Urothelium cell line (cell line): Measurements from ENCODE around the gene FCF1.
A peak's percentile ranks its signal among the peaks of the same experiment; 100 is the strongest.

Experiments used
- DNase-seq: peaks from one replicate; pipeline ENCODE4 v3.0.0; 2011; ENCODE audit warnings: low spot score, mixed read lengths
- FAIRE-seq: peaks from 2 replicates; lab custom pipeline; 2011; peaks lifted over from hg19 to GRCh38; lab: Jason Lieb, UNC

Gene FCF1

GRCh38 chr14:74763803-74764531 lies 51.0 kb downstream of the FCF1 start:
- peak; percentile 23 for DNase-seq
- no peak for FAIRE-seq

- DNase-seq (no peak), FAIRE-seq (no peak)
Observed at GRCh38 chr14:74765721-74766120, 52.8 kb downstream of the FCF1 start.

GRCh38 chr14:74771399-74771798 lies 58.5 kb downstream of the FCF1 start:
- no peak for FAIRE-seq
- DNase-seq: no peak

- no peak for DNase-seq
- no peak for FAIRE-seq
Observed at GRCh38 chr14:74784634-74785033, 71.7 kb downstream of the FCF1 start.

- DNase-seq (no peak), FAIRE-seq (no peak)
Observed at GRCh38 chr14:74785056-74785613, 72.2 kb downstream of the FCF1 start.

- FAIRE-seq (no peak), DNase-seq (no peak)
Observed at GRCh38 chr14:74786796-74787315, 73.9 kb downstream of the FCF1 start.
